ENCODE measurements around the gene CNNM1.

- TF ChIP-seq CTCF (IDR thresholded peaks at IDR 0.05) (no peak), POLR2A (IDR thresholded peaks at IDR 0.05) (no peak)
Observed at GRCh38 chr10:99426689-99427088, 97.5 kb downstream of the CNNM1 start.
